ENCODE results near the gene KCNK15.
A peak's percentile ranks its signal among the peaks of the same experiment; 100 is the strongest.

Gene KCNK15

DNA sequence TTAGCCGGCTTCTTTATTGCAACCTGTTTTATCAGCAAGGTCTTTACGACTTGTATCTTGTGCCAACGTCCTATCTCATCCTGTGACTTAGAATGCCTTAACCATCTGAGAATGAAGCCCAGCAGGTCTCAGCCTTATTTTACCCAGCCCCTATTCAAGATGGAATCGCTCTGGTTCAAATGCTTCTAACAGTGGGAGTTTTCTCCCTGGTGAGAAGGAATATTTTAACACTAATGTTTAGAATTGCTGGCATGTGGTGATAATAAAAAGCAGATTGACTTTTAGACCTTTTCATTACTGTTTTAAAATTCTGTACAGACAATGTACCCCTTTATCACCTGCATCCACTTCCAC is 9.9 kb upstream of the KCNK15 start:
- no peak for DNase-seq (ENCODE audit: low read depth in 1 of 2, low spot score in 1 of 2)

GRCh38 chr20:44736170-44737021 is 9.3 kb upstream of the KCNK15 start:
- DNase-seq (ENCODE audit: low read depth in 1 of 2, low spot score in 1 of 2), result no peak

- no peak for DNase-seq (ENCODE audit: low read depth in 1 of 2, low spot score in 1 of 2)
These were observed 8.5 kb upstream of the KCNK15 start for GRCh38 chr20:44737116-44737515.

GRCh38 chr20:44738813-44739477 is 6.7 kb upstream of the KCNK15 start:
- no peak for DNase-seq (ENCODE audit: low read depth in 1 of 2, low spot score in 1 of 2)

- DNase-seq (ENCODE audit: low read depth in 1 of 2, low spot score in 1 of 2), result no peak
These were observed 5.7 kb upstream of the KCNK15 start for GRCh38 chr20:44739942-44740341.

DNA sequence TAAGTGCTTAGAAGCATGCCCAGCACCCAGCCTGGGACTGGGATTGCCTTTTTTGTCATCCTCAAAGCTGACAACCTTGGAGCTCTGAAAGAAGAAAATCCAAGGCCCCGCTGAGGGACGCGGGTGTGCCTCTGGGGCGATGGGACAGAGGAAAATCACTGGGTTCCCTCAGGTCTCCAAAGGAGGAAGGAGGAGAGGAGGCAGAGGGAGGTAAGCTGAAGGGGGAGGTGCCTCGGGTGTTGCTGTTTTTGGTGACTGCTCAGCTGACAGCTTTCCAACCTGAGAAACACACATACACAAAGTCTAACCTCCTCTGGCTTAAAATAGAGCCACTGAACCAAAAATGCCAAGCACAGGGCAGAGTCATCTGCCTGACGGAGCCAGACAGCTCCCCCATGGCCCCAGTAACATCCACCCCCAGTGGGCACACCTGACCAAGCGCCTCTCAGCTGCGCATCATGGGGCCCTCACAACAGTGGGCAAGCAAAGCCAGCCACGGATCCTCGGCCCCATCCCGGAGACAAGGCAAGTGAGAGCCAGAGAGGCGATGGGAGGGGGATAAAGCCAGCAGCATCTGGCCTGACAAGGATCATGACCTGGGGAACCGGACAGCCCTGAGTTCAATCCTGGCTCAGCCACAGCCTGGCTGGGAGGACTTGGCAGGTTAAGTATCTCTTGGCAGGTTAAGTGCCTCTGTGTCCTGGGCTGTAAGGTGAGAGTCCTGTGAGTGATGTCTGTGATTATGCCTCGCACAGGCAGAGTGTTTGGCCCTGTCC is 3.2 kb upstream of the KCNK15 start:
- no peak for DNase-seq (ENCODE audit: low read depth in 1 of 2, low spot score in 1 of 2)

DNA sequence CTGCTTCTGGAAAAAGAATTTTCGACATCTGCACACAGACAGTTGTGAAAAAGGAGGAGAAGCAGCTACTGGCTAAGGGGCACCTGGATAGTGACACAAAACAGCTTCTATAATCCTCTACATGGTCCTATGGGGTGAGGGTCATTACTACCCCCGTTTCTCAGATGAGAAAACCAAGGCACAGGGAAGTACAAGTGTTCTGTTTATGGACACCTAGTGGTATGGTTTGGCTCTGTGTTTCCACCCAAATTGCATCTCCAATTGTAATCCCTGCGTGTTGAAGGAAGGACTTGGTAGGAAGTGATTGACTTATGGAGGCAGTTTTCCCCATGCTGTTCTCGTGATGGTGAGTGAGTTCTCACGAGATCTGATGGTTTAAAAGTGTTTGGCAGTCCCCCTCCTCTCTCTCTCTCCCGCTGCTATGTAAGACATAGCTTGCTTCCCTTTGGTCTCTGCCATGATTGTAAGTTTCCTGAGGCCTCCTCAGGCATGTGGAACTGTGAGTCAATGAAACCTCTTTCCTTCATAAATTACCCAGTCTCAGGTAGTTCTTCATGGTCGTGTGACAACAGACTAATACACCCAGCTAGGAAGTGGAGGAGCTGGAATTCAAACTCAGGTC is 2.5 kb upstream of the KCNK15 start:
- no peak for DNase-seq (ENCODE audit: low read depth in 1 of 2, low spot score in 1 of 2)

DNA sequence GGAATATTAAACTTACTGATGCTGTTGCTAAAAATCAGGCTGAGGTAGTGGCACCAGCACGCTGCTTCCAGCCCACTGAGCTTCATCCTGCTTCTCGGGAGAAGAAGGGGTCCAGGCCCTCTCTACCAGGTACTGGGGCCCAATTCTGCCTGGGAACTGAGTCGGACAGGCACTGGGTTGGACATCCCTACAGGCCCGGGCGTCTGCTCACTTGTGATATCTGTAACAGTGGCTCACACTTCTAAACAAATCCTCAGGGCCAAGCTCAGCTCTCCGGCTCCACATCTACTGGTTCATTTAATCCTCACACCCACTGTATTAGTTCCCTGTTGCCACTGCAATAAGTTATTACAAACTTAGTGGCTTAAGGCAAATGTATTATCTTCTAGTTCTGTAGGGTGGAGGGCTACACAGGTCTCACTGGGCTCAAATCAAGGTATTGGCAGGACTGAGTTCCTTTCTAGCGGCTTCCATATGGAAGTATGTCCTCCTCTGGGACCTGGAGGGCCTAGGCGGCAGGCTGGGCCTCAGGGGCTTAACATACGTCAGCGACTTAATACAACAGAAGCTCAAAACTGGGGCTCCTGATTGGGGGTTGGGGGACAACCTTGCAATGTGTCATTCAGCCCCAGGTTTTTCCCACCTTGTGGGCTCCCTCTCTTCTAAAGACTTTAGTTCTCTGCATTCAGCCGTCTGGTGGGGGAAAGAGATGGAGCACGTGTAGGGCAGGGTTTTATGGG is 1.6 kb upstream of the KCNK15 start:
- no peak for DNase-seq (ENCODE audit: low read depth in 1 of 2, low spot score in 1 of 2)

GRCh38 chr20:44745122-44745597 is 505 bp upstream of the KCNK15 start:
- DNase-seq (ENCODE audit: low read depth in 1 of 2, low spot score in 1 of 2), result no peak

- DNase-seq (ENCODE audit: low read depth in 1 of 2, low spot score in 1 of 2), result no peak
These were observed 901 bp downstream of the KCNK15 start for GRCh38 chr20:44746367-44747165.

- peak; percentile 22 to 27 for DNase-seq (ENCODE audit: low read depth in 1 of 2, low spot score in 1 of 2)
These were observed 1.7 kb downstream of the KCNK15 start for GRCh38 chr20:44747166-44748004.

- DNase-seq (ENCODE audit: low read depth in 1 of 2, low spot score in 1 of 2), result no peak
These were observed 2.3 kb downstream of the KCNK15 start for GRCh38 chr20:44748005-44748370.

DNA sequence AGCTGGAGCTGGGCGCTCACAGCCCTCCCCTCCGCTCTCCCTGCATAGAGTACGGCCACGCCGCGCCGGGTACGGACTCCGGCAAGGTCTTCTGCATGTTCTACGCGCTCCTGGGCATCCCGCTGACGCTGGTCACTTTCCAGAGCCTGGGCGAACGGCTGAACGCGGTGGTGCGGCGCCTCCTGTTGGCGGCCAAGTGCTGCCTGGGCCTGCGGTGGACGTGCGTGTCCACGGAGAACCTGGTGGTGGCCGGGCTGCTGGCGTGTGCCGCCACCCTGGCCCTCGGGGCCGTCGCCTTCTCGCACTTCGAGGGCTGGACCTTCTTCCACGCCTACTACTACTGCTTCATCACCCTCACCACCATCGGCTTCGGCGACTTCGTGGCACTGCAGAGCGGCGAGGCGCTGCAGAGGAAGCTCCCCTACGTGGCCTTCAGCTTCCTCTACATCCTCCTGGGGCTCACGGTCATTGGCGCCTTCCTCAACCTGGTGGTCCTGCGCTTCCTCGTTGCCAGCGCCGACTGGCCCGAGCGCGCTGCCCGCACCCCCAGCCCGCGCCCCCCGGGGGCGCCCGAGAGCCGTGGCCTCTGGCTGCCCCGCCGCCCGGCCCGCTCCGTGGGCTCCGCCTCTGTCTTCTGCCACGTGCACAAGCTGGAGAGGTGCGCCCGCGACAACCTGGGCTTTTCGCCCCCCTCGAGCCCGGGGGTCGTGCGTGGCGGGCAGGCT is 4.6 kb downstream of the KCNK15 start:
- no peak for DNase-seq (ENCODE audit: low read depth in 1 of 2, low spot score in 1 of 2)

GRCh38 chr20:44752099-44752931 is 6.7 kb downstream of the KCNK15 start:
- DNase-seq (ENCODE audit: low read depth in 1 of 2, low spot score in 1 of 2), result no peak

GRCh38 chr20:44754554-44754953 is 8.9 kb downstream of the KCNK15 start:
- no peak for DNase-seq (ENCODE audit: low read depth in 1 of 2, low spot score in 1 of 2)

- no peak for DNase-seq (ENCODE audit: low read depth in 1 of 2, low spot score in 1 of 2)
These were observed 10.5 kb downstream of the KCNK15 start for GRCh38 chr20:44756011-44756688.

DNA sequence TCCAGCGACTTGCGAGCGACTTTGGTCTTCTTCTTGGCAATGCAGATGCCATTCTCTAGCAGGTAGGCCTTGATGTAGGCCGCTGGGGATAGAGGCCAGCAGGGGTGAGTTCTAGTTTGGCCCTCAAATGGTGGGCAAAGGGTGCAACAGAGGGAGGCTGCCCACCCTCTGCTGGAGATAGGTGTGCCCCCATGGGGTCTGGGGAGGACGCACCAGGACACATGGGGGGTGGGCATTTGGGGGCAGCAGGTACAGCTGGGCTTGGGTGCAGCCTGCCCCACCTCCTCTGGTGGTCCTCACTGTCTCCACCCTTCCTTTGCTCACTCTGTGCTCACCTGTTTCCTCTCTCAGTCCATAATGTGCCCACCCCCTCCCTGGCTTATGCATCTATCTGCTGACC is 11.3 kb downstream of the KCNK15 start:
- DNase-seq (ENCODE audit: low read depth in 1 of 2, low spot score in 1 of 2), result no peak
